HG03571 (cell line): ENCODE data around the gene GPR31.

Experiments used
- ATAC-seq: cut with Tn5 transposase; IDR thresholded peaks from one replicate; pipeline ENCODE4 v1.9.1; 2021; ENCODE audit not compliant: unreplicated experiment

GPR31 gene

DNA sequence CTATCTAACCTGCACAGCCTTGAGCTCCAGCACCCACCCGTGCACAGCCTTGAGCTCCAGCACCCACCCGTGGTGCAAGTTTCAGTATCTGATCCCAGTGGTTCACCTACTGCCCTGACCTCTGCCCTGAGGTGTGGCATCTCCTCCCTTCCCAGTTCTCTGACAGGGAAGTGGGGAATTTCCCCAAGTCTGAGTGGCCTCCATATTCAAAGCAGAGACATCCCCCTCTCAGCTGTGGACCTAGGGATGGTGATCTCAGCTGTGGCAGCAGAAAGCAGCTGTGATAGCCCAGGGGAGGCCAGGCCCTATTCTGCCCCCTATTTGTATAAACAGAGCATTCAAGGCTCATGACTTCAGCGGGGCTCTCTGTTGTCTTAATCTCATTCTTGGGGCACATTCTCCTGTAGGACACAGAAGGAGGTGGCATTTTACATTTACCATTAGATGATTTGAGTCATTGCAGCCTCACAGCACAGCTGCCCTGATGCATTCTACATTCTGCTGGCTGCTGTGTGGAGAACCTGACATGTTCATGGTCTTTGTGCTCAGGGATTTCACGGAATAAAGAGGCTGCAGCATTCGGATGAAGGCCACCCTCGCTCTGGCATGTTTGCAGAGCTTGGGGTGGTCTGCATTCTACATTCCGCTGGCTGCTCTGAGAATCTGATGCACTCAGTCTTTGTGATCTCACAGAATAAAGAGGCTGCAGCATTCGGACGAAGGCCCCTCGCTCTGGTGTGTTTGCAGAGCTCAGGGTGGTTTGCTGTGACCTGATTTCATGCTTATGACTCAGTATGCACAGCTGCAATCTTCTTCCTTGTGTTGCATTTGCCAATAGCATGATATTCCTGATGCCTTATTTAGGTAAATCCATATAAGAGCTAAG is 16.9 kb downstream of the GPR31 start:
- ATAC-seq, result no peak

DNA sequence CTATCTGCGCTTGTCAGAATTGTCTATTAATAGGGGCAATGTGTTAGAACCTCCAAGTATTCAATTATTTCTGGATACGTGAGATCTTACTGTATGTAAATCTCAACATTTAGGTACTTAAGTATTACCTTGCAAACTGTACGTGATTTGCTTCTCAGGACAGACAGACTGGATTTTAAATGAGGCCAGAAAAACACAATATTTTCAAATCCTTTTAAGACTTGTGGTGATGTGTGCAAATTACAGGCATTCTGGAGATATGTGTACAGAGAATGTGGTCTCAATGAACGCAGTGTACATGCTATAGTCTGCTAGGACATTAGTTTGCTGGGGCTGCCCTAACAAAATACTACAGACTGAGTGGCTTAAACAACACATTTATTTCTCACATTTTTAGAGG is 18.0 kb downstream of the GPR31 start:
- ATAC-seq, result no peak

- no peak for ATAC-seq
Measured at GRCh38 chr6:167137881-167138280, 19.9 kb downstream of the GPR31 start.

DNA sequence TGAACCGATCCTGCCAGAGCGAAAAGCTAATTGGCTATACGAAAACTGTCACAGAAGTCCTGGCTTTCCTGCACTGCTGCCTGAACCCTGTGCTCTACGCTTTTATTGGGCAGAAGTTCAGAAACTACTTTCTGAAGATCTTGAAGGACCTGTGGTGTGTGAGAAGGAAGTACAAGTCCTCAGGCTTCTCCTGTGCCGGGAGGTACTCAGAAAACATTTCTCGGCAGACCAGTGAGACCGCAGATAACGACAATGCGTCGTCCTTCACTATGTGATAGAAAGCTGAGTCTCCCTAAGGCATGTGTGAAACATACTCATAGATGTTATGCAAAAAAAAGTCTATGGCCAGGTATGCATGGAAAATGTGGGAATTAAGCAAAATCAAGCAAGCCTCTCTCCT is 20.7 kb downstream of the GPR31 start:
- ATAC-seq, result no peak

- ATAC-seq, result no peak
Measured at GRCh38 chr6:167136376-167136775, 21.4 kb downstream of the GPR31 start.

- ATAC-seq, result no peak
Measured at GRCh38 chr6:167134448-167135328, 23.1 kb downstream of the GPR31 start.

DNA sequence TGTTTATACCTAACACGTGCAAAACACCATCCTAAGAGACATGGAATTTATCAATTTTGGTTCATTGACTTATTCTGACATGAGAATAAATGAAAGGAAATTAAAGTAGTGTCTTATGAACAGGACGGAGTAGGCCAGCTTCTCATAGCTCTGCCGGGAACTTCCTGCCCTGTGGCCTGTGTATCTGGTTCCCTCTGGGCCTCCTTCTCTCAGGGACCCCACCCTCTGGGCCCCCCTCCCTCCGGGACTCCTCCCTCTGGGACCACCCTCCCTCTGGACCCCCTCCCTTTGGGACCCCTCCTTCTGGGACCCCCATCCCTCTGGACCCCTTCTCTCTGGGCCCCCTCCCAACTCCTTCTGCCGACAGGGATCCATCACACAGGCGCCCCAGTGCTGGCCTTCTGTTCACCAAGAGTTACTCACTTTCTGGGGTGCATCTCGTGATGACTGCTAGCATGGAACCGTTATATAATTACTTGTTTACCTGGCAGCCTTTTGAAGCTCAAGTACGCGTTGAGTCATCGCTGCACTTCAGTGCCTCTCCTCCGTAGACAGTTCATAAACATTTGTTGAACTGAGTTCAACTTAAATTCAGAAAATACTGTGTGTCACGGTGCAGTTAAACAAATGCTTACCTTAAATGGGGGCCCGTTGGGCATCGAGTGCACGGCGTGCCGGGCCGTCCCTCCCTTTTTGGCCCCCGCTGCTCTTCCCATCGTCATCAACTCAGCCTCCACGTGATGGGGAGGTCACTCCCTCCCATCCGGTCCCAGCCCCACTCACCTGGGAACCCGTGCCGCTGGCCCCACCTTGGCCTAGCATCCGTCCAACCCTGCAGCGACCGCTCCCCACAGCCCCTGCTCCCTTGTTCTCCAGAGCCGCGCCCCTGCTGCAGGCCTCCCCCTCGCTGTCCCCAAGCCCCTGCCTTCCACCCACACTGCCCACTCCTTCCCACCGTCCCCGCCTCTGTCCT is 26.8 kb downstream of the GPR31 start:
- ATAC-seq, result no peak

GRCh38 chr6:167130008-167130677 is 27.6 kb downstream of the GPR31 start:
- ATAC-seq, result no peak

- ATAC-seq, result no peak
Measured at GRCh38 chr6:167129562-167129961, 28.2 kb downstream of the GPR31 start.

DNA sequence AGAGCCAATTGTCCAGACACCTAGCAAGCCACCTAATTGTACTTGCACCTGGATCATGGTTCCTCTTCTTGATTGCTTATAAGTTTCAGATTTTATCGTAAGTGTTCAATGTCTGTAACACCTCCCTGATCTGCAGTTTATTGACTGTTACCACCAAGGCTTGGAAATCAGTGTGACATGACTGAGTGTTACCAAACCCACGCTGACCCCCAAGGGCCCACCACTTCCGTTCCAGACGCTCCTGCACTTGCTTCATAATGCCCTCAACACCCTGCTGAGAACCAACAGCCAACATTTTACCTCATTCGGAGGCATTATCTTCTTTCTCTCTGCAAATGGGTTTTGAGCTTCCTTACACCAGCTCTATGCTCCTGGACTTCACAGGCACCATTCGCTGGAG is 28.6 kb downstream of the GPR31 start:
- ATAC-seq, result no peak

DNA sequence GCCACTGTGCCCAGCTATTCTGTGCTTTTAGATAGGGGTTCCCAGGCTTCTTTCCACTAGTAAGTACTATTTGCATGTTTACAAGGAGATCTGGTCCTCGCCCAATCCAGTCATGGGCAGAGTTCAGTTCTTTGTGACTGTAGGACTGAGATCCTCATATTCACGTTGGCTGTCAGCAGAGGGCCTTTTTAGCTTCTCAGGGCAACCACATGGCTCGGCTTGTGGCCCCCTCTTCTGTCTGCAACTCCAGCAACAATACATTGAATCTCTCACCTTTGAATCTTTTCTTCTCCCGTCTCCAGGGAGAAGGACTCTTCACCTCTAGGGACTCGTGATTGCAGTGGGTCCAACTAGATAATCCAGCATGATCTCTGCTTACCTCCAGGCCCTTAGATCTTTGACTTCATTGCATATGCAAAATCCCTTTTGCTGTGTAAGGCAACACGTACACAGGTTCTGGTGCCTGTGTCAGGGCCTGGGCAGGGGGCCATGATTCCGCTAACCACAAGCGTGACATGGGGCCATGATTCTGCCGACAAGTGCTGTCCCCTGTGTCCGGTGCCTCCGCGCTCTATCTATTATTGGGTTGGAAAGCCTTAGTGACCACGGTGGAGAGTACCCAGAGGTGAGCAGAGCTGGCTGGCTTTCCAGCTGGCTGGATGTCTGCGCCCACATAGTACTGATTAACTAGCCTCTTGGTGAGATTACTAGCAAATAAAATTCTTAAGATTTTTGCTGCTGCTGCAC is 29.8 kb downstream of the GPR31 start:
- ATAC-seq, result peak; percentile 41

- ATAC-seq, result no peak
Measured at GRCh38 chr6:167125855-167126349, 31.9 kb downstream of the GPR31 start.

GRCh38 chr6:167125410-167125809 is 32.4 kb downstream of the GPR31 start:
- ATAC-seq, result no peak

GRCh38 chr6:167124753-167125152 is 33.0 kb downstream of the GPR31 start:
- no peak for ATAC-seq

GRCh38 chr6:167122827-167123657 is 34.7 kb downstream of the GPR31 start, which contains the start of gene CCR6:
CCR6 (plus strand) TSS chr6:167123096; CDS start chr6:167136135, 13,039 bp downstream.
- no peak for ATAC-seq

DNA sequence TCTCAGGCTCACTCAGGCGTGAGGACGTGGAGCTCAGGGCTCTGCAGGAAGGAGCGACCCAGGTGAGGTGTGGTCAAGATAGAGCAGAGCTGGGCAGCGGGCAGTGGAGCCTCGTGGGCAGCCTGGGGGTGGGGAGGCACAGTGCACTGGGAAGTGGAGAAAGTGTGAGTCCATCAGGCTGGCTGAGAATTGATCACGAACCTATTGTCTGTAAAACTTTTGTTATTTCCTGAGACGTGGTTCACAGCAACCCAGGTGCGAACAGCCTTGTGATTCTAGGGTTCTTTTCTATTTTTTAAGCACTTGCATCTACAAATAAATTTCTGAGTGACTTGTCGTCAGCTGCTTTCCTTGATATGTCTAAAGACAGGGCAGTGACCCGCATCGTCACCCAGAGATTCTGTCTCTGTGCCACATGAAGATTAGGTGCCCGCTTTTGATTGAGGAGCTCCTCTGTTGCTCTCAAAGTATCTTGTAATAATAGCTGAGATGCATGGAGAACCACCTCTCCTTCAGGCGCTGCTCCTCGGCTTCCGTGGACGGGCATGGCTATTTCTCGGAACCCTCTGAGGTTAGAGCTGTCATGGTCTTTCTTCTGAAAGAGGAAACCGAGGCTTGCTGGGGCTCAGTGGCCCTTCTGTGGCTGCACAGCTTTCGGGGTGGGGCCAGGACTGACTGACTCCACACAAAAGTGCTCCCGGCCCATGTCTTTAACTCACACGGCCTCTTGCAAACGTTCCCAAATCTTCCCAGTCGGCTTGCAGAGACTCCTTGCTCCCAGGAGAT is 35.5 kb downstream of the GPR31 start:
- peak; percentile 44 for ATAC-seq

DNA sequence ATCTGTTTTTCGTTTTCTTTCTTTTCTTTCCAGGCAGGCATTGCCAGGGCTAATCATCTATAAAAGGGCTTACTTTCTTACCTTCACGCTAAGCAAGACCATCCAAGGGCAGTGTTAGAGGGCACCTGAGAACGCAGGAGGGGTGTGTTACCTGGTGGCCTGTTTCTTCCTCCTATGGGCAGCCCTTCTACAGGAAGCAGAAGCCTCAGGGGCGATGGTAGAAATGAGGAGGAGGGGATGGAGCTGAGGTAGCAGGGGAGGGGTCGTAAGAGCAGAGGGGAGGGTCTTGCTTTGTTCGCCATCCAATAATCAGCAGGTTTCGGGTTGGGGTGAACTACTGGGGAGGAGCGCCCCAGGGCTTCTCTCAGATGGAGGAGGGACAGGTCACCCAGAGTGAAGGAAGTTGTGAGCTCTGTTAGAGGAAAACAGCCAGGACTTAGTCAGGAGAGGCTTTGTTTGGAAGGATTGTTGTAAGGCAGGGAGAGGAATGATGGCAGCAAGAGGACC is 36.4 kb downstream of the GPR31 start:
- peak; percentile 1 for ATAC-seq

GRCh38 chr6:167120583-167120903 is 37.2 kb downstream of the GPR31 start:
- ATAC-seq, result no peak
